ACC112 (cell line): Measurements from ENCODE around the gene LHFPL3.

Experiments
- H2AFZ ChIP-seq: fragments of 200-600 bp; sonication (generic); one replicate; pipeline ENCODE4 v1.6.0; 2017; ENCODE audit warnings: antibody characterized with exemption, low read length; ENCODE audit not compliant: unreplicated experiment
- H3K27ac ChIP-seq: fragments of 200-600 bp; sonication (generic); 2 replicates; pipeline ENCODE4 v1.5.1; 2014; ENCODE audit warnings: low read depth, mild to moderate bottlenecking, antibody characterized with exemption, low read length, moderate library complexity
- H3K27me3 ChIP-seq: fragments of 200-600 bp; sonication (generic); 2 replicates; pipeline ENCODE4 v1.6.1; 2014; ENCODE audit warnings: mild to moderate bottlenecking, antibody characterized with exemption, low read length, moderate library complexity, mixed read lengths; ENCODE audit not compliant: insufficient read depth
- H3K36me3 ChIP-seq: fragments of 200-600 bp; sonication (generic); 2 replicates; pipeline ENCODE4 v1.6.1; 2016; ENCODE audit warnings: mild to moderate bottlenecking, antibody characterized with exemption, low read length, moderate library complexity, mixed read lengths; ENCODE audit not compliant: insufficient read depth
- H3K4me1 ChIP-seq: fragments of 200-600 bp; sonication (generic); one replicate; pipeline ENCODE4 v1.6.1; 2016; ENCODE audit warnings: low read length, mixed read lengths; ENCODE audit not compliant: insufficient read depth, unreplicated experiment, control insufficient read depth
- H3K4me3 ChIP-seq: fragments of 200-600 bp; sonication (generic); 2 replicates; pipeline ENCODE4 v1.5.1; 2014; ENCODE audit warnings: mild to moderate bottlenecking, low read depth, low read length
- H3K79me2 ChIP-seq: fragments of 200-600 bp; sonication (generic); one replicate; pipeline ENCODE4 v1.6.0; 2016; ENCODE audit warnings: low read length; ENCODE audit not compliant: control insufficient read depth, unreplicated experiment, insufficient read depth

The LHFPL3 gene

DNA sequence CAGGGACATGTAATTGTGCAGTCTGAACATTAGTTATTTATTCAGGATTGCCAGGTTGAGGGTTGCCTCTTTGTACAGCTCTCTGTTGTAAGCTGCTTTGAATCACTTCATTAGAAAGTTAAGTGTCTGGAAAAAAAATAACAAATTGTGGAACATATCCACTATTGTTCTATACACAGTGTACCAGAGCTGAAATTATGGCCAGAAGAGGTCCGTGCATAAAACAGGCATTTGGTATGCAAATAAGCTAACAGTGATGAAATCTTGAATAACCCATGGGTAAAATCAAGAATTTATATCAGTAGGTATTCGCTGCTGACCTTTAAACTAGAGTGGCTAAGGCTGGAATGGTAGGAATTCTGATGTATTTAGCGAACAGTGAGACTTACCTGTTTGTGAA lies 152.1 kb downstream of the LHFPL3 start:
- Histone ChIP-seq H3K27ac (no peak overlapping the region), H3K36me3 (no peaks in the 10 kb centered on the region), H3K27me3 (no peaks in the 10 kb centered on the region), H3K4me3 (no peak overlapping the region), H2AFZ (no peak overlapping the region), H3K79me2 (no peaks in the 10 kb centered on the region), H3K4me1 (no peaks in the 10 kb centered on the region)

GRCh38 chr7:104482362-104483037 lies 154.1 kb downstream of the LHFPL3 start:
- Histone ChIP-seq H3K27ac (no peak overlapping the region), H2AFZ (no peak overlapping the region), H3K79me2 (no peaks in the 10 kb centered on the region), H3K36me3 (no peaks in the 10 kb centered on the region), H3K4me3 (no peak overlapping the region), H3K27me3 (no peaks in the 10 kb centered on the region), H3K4me1 (no peaks in the 10 kb centered on the region)

- no peak overlapping the region for H3K4me3 ChIP-seq
- no peaks in the 10 kb centered on the region for H3K79me2 ChIP-seq
- no peak overlapping the region for H3K27ac ChIP-seq
- H2AFZ ChIP-seq: no peak overlapping the region
- H3K4me1 ChIP-seq: no peaks in the 10 kb centered on the region
- H3K27me3 ChIP-seq: no peaks in the 10 kb centered on the region
- H3K36me3 ChIP-seq: no peaks in the 10 kb centered on the region
These were observed 158.5 kb downstream of the LHFPL3 start for GRCh38 chr7:104486931-104487330.

DNA sequence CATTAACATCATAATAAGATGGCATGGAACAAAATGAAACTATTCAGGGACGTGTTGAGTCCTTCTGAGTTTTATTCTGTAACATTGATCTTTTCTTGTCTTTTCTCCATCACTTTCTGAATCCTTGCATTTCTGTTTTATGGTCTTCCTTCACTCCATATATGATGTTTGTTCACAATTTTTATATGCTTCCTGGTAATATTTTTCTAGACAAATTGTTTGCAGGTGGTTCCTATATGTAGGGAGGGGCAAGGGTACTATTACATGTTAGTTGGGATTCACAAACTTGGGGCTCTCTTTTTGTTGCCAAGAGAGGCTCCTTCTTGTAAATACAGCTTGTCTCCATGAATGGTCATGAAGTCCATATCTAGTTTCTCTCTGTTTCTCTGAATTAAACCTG lies 159.2 kb downstream of the LHFPL3 start:
- Histone ChIP-seq H3K27ac (no peak overlapping the region), H3K4me1 (no peaks in the 10 kb centered on the region), H3K36me3 (no peaks in the 10 kb centered on the region), H3K4me3 (no peak overlapping the region), H3K79me2 (no peaks in the 10 kb centered on the region), H3K27me3 (no peaks in the 10 kb centered on the region), H2AFZ (no peak overlapping the region)

- no peaks in the 10 kb centered on the region for H3K36me3 ChIP-seq
- no peak overlapping the region for H3K27ac ChIP-seq
- H3K79me2 ChIP-seq: no peaks in the 10 kb centered on the region
- no peaks in the 10 kb centered on the region for H3K27me3 ChIP-seq
- H2AFZ ChIP-seq: no peak overlapping the region
- no peak overlapping the region for H3K4me3 ChIP-seq
- H3K4me1 ChIP-seq: no peaks in the 10 kb centered on the region
These were observed 169.1 kb downstream of the LHFPL3 start for GRCh38 chr7:104497379-104497967.

GRCh38 chr7:104499975-104500374 lies 171.6 kb downstream of the LHFPL3 start:
- H3K36me3 ChIP-seq: no peaks in the 10 kb centered on the region
- H3K4me1 ChIP-seq: no peaks in the 10 kb centered on the region
- H3K4me3 ChIP-seq: no peak overlapping the region
- H3K79me2 ChIP-seq: no peaks in the 10 kb centered on the region
- no peaks in the 10 kb centered on the region for H3K27me3 ChIP-seq
- H2AFZ ChIP-seq: no peak overlapping the region
- H3K27ac ChIP-seq: no peak overlapping the region

- no peak overlapping the region for H3K4me3 ChIP-seq
- H3K27ac ChIP-seq: no peak overlapping the region
- no peaks in the 10 kb centered on the region for H3K27me3 ChIP-seq
- H3K4me1 ChIP-seq: no peaks in the 10 kb centered on the region
- no peak overlapping the region for H2AFZ ChIP-seq
- no peaks in the 10 kb centered on the region for H3K79me2 ChIP-seq
- no peaks in the 10 kb centered on the region for H3K36me3 ChIP-seq
These were observed 181.5 kb downstream of the LHFPL3 start for GRCh38 chr7:104509874-104510273.

DNA sequence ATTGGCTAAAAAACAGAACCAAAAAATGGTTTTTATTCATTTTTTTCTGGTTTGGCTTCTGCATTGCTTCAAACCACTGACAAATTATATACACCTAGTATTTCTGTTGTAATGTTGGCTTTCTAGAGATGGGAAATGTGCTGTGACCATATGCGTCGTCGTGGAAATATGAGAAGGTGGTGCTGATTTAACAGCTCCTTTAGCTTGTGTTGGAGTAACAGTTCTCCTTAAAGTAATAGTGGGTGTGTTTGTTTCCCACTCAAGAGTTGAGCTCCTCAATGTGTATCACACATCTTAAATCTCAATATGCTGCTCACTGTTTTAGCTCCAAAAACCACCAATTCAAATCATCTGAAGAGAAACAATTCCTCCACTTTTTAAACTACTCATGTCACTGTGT lies 196.4 kb downstream of the LHFPL3 start:
- no peaks in the 10 kb centered on the region for H3K27me3 ChIP-seq
- no peaks in the 10 kb centered on the region for H3K36me3 ChIP-seq
- no peaks in the 10 kb centered on the region for H3K4me1 ChIP-seq
- H2AFZ ChIP-seq: no peak overlapping the region
- no peaks in the 10 kb centered on the region for H3K79me2 ChIP-seq
- no peak overlapping the region for H3K27ac ChIP-seq
- no peak overlapping the region for H3K4me3 ChIP-seq

GRCh38 chr7:104528142-104528541 lies 199.7 kb downstream of the LHFPL3 start:
- Histone ChIP-seq H3K27ac (no peak overlapping the region), H2AFZ (no peak overlapping the region), H3K36me3 (no peaks in the 10 kb centered on the region), H3K4me3 (no peak overlapping the region), H3K4me1 (no peaks in the 10 kb centered on the region), H3K27me3 (no peaks in the 10 kb centered on the region), H3K79me2 (no peaks in the 10 kb centered on the region)

GRCh38 chr7:104529567-104529966 lies 201.2 kb downstream of the LHFPL3 start:
- no peaks in the 10 kb centered on the region for H3K4me1 ChIP-seq
- H3K79me2 ChIP-seq: no peaks in the 10 kb centered on the region
- no peaks in the 10 kb centered on the region for H3K36me3 ChIP-seq
- H3K4me3 ChIP-seq: no peak overlapping the region
- H3K27ac ChIP-seq: no peak overlapping the region
- no peak overlapping the region for H2AFZ ChIP-seq
- H3K27me3 ChIP-seq: no peaks in the 10 kb centered on the region

DNA sequence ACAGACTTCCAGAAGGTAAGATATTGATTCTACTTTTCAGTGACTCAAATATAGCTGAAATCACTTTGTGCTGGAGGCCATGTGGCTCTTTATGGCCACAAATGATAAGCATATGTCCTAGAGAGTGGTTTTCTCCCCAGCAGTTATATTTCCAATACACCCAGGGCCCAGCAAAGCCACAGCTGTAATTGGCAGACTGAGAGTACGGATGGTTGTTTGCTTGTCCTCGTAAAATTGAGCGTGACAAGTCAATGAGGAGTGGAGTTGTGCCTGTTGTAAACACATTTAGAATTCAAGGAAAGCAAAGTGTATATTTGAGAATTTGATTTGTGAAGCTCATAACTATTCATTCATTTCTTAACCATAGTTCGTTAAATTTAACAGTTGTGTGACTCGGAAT lies 201.8 kb downstream of the LHFPL3 start:
- Histone ChIP-seq H3K4me1 (no peaks in the 10 kb centered on the region), H2AFZ (no peak overlapping the region), H3K4me3 (no peak overlapping the region), H3K79me2 (no peaks in the 10 kb centered on the region), H3K27me3 (no peaks in the 10 kb centered on the region), H3K27ac (no peak overlapping the region), H3K36me3 (no peaks in the 10 kb centered on the region)
